MM.1S (cell line): ENCODE data around the gene TSPAN10.

ENCODE experiments used
- DNase-seq: peaks from one replicate; pipeline ENCODE4 v3.0.0-alpha.2; 2015
- H2AFZ ChIP-seq: fragments of 300-600 bp; sonication (generic); 2 replicates; pipeline ENCODE4 v1.6.0; 2016; ENCODE audit warnings: antibody characterized with exemption, low read length
- H3F3A ChIP-seq: fragments of 300-600 bp; sonication (generic); 2 replicates; pipeline ENCODE4 v1.6.1; 2016; ENCODE audit warnings: mild to moderate bottlenecking, antibody characterized with exemption, low read length, moderate library complexity, mixed read lengths; ENCODE audit not compliant: insufficient read depth
- H3K27ac ChIP-seq: fragments of 300-600 bp; sonication (generic); 2 replicates; pipeline ENCODE4 v1.5.1; 2016; ENCODE audit warnings: mild to moderate bottlenecking, low read length
- H3K27me3 ChIP-seq: fragments of 300-600 bp; sonication (generic); replicated peaks from 2 replicates; pipeline ENCODE4 v1.6.0; 2016; ENCODE audit warnings: low read length; ENCODE audit not compliant: insufficient read depth
- H3K36me3 ChIP-seq: fragments of 300-600 bp; sonication (generic); replicated peaks from 2 replicates; pipeline ENCODE4 v1.6.1; 2016; ENCODE audit warnings: mild to moderate bottlenecking, low read length, mixed read lengths; ENCODE audit not compliant: insufficient read depth
- H3K4me1 ChIP-seq: fragments of 300-600 bp; sonication (generic); 2 replicates; pipeline ENCODE4 v1.6.1; 2016; ENCODE audit warnings: low read length, mixed read lengths
- H3K4me2 ChIP-seq: fragments of 300-600 bp; sonication (generic); 2 replicates; pipeline ENCODE4 v1.6.0; 2016; ENCODE audit warnings: low read depth, low read length
- H3K4me3 ChIP-seq: fragments of 300-600 bp; sonication (generic); 2 replicates; pipeline ENCODE4 v1.5.1; 2016; ENCODE audit warnings: low read length, mixed read lengths
- H3K79me2 ChIP-seq: fragments of 300-600 bp; sonication (generic); 2 replicates; pipeline ENCODE4 v1.6.1; 2016; ENCODE audit warnings: mixed run types, low read length, mixed read lengths
- H3K9ac ChIP-seq: fragments of 300-600 bp; sonication (generic); 2 replicates; pipeline ENCODE4 v1.6.1; 2016; ENCODE audit warnings: low read length, mixed read lengths
- H3K9me2 ChIP-seq: fragments of 300-600 bp; sonication (generic); replicated peaks from 2 replicates; pipeline ENCODE4 v1.6.1; 2016; ENCODE audit warnings: mild to moderate bottlenecking, low read length, mixed read lengths; ENCODE audit not compliant: insufficient read depth
- H3K9me3 ChIP-seq: fragments of 300-600 bp; sonication (generic); replicated peaks from 2 replicates; pipeline ENCODE4 v1.6.1; 2016; ENCODE audit warnings: mild to moderate bottlenecking, low read length, mixed read lengths; ENCODE audit not compliant: insufficient read depth
- H4K20me1 ChIP-seq: fragments of 300-600 bp; sonication (generic); 2 replicates; pipeline ENCODE4 v1.6.1; 2016; ENCODE audit warnings: mild to moderate bottlenecking, low read length, moderate library complexity, mixed read lengths; ENCODE audit not compliant: insufficient read depth
- EZH2 ChIP-seq: fragments of 300-600 bp; sonication (generic); optimal IDR thresholded peaks from 2 replicates; pipeline ENCODE3; 2017; ENCODE audit warnings: low read depth, mild to moderate bottlenecking, antibody characterized with exemption, low read length, mixed read lengths
- EZH2phosphoT487 ChIP-seq: fragments of 300-600 bp; sonication (generic); IDR thresholded peaks from 2 replicates; pipeline ENCODE4 v1.6.1; 2018; ENCODE audit warnings: antibody characterized with exemption, low read length
- TF ChIP-seq, protein P1 (sequence below): fragments of 300-600 bp; sonication (generic); IDR thresholded peaks from 2 replicates; pipeline ENCODE4 v1.5.1; 2016; ENCODE audit warnings: antibody characterized with exemption, low read length, mixed read lengths

The TSPAN10 gene

DNA sequence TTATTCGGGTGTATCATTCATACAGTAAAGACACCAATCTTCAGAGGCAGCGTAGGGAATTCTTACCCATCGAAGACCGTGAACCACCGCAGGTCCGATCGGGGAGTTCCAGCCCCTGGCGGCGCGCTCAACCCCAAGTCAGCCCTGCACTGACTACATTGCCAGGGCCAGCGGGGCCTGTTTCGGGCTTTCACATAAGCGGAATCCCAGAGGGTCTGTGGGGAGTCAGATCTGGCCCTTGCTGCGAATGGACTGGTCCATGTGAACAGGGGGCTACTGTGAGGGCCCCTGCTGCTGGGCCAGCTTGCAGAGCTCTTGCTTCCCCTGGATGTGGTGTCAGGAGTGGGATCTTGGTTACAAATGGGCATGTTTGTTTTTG, 11.7 kb downstream of the TSPAN10 start:
- Histone ChIP-seq H3K36me3 (no peaks in the 10 kb centered on the region), H3K9ac (no peak overlapping the region), H3K4me2 (no peak overlapping the region), H3K79me2 (no peaks in the 10 kb centered on the region), H3K27me3 (peaks cover 23% of the 10 kb centered on the region), H3K4me3 (no peak overlapping the region), H3K4me1 (no peaks in the 10 kb centered on the region), H2AFZ (no peak overlapping the region), H3K9me3 (no peaks in the 10 kb centered on the region), H4K20me1 (no peaks in the 10 kb centered on the region), H3K9me2 (no peaks in the 10 kb centered on the region), H3K27ac (no peak overlapping the region), H3F3A (no peaks in the 10 kb centered on the region)
- DNase-seq, result no peak
- TF ChIP-seq, protein P1, sequence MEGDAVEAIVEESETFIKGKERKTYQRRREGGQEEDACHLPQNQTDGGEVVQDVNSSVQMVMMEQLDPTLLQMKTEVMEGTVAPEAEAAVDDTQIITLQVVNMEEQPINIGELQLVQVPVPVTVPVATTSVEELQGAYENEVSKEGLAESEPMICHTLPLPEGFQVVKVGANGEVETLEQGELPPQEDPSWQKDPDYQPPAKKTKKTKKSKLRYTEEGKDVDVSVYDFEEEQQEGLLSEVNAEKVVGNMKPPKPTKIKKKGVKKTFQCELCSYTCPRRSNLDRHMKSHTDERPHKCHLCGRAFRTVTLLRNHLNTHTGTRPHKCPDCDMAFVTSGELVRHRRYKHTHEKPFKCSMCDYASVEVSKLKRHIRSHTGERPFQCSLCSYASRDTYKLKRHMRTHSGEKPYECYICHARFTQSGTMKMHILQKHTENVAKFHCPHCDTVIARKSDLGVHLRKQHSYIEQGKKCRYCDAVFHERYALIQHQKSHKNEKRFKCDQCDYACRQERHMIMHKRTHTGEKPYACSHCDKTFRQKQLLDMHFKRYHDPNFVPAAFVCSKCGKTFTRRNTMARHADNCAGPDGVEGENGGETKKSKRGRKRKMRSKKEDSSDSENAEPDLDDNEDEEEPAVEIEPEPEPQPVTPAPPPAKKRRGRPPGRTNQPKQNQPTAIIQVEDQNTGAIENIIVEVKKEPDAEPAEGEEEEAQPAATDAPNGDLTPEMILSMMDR, result no peak
- TF ChIP-seq EZH2phosphoT487, result no peak
- TF ChIP-seq EZH2, result no peak

DNA sequence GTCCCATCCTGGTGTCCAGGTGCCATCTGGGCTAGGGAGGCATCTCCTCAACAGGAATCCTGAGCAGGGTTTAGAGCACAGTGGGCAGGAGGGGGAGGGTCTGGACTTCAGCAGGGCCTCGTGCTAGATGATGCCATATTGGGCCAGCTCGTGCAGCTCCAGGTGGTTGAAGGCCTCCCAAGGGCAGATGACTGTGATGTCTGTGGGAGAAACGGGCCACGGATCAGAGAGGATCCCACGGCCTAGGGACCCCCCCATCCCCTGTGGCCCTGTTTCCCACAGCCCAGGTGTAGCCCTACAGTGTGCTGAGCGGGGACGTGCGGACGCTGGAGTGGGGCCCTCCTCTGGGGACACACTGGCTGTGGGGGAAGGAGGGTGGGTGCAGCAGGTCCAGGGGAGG, 14.0 kb downstream of the TSPAN10 start:
- Histone ChIP-seq H3K79me2 (no peaks in the 10 kb centered on the region), H3K4me2 (no peak overlapping the region), H3K27me3 (peaks cover 10% of the 10 kb centered on the region; the same call in 1 of the 2 replicates), H3K36me3 (no peaks in the 10 kb centered on the region), H3K4me3 (no peak overlapping the region), H3K4me1 (no peaks in the 10 kb centered on the region), H3K9me3 (no peaks in the 10 kb centered on the region), H3K9me2 (no peaks in the 10 kb centered on the region), H3K27ac (no peak overlapping the region), H4K20me1 (no peaks in the 10 kb centered on the region), H3K9ac (no peak overlapping the region), H2AFZ (no peak overlapping the region), H3F3A (no peaks in the 10 kb centered on the region)
- TF ChIP-seq EZH2phosphoT487 (no peak), EZH2 (no peak)
- TF ChIP-seq, protein P1, result no peak
- no peak for DNase-seq

DNA sequence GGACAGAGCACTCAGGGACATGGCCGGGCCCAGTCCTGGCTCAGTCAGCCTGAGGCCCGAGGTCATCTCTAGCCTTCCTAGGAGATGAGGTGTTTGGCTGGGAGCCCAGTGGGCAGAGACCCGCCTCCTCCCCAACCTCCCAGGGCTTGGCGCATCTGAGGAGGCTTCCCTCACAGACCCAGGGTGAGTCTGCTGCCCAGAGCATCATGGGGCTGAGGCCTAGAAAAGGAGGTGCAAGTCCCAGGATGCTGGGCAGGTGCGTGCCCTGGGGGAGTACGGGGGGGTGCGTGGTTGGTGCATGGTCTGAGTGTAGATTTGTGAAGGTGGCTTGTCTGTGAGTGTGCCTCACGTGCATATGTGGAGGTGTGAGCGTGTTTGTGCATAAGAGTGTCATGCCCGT, 14.7 kb downstream of the TSPAN10 start:
- no peaks in the 10 kb centered on the region for H3K36me3 ChIP-seq
- no peak overlapping the region for H3K9ac ChIP-seq
- no peaks in the 10 kb centered on the region for H4K20me1 ChIP-seq
- no peaks in the 10 kb centered on the region for H3K79me2 ChIP-seq
- TF ChIP-seq, protein P1, result no peak
- TF ChIP-seq EZH2 (no peak), EZH2phosphoT487 (no peak)
- H3F3A ChIP-seq, result no peaks in the 10 kb centered on the region
- H3K4me1 ChIP-seq, result no peaks in the 10 kb centered on the region
- no peak for DNase-seq
- H2AFZ ChIP-seq, result no peak overlapping the region
- H3K9me3 ChIP-seq, result no peaks in the 10 kb centered on the region
- no peak overlapping the region for H3K4me3 ChIP-seq
- H3K27ac ChIP-seq, result no peak overlapping the region
- no peaks in the 10 kb centered on the region for H3K9me2 ChIP-seq
- no peak overlapping the region for H3K4me2 ChIP-seq
- H3K27me3 ChIP-seq, result peaks cover 9% of the 10 kb centered on the region; the same call in 1 of the 2 replicates
